GM08714 (cell line): ENCODE measurements around the gene PCDHGA1.

ENCODE experiments used
- H3K4me3 ChIP-seq: fragments of 200-500 bp; sonication (Bioruptor generic); 2 replicates; pipeline ENCODE4 v1.5.1; 2014; ENCODE audit warnings: mild to moderate bottlenecking, low read length, inconsistent platforms
- ZNF274 ChIP-seq: IDR thresholded peaks from 2 replicates; pipeline ENCODE4 v1.6.1; 2012; ENCODE audit warnings: mild to moderate bottlenecking, low read depth, low read length

The PCDHGA1 gene

DNA sequence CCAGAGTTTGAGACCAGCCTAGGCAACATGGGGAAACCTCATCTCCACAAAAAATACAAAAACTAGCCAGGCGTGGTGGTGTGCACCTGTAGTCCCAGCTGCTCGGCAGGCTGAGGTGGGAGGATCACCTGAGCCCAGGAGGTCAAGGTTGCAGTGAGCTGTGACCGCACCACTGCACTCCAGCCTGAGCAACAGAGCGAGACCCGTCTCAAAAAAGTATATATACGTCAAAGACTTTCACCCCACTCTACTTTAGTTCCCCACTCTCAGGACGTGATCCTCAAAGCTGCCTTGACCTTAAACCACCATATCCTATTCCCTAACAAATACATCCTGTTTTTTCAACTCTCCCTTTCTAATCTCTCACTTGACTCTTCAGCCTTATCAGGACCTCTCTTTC is 199.6 kb downstream of the PCDHGA1 start:
- TF ChIP-seq ZNF274 = no peak
- H3K4me3 ChIP-seq = no peak overlapping the region

DNA sequence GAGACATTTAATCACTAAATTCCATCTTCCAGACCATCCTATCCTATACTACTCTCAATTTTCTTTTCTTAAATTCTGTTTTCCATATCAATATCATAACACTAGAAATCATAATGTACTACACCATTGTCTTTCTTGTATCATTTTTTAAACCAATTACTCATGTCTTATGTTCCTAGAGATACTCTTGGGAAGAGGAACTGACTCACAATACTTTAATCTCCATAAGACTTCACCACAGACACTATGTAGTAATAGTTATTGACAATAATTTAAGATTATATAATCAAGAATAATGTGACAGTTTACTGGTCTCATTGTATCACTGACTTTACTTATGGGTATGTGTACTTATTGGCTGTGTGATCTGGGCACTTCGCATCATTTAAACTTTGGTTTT is 202.4 kb downstream of the PCDHGA1 start:
- H3K4me3 ChIP-seq = no peak overlapping the region
- TF ChIP-seq ZNF274 = no peak

DNA sequence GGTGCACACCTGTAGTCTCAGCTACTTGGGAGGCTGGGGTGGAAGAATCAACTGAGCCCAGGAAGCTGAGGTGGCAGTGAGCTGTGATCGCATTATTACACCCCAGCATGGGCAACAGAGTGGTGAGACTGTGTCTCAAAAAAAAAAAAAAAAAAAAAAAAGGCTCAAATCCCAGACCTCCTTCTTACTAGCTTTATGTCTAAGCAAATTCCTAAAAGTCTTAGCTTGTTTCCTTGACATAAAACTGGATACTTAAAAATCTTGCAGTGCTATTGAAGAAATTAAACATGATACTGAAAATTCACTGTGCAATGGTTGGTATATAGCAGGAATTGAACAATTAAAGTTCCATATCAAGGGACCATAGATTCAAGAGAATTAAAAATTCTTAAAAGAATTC is 203.6 kb downstream of the PCDHGA1 start:
- no peak overlapping the region for H3K4me3 ChIP-seq
- no peak for TF ChIP-seq ZNF274

DNA sequence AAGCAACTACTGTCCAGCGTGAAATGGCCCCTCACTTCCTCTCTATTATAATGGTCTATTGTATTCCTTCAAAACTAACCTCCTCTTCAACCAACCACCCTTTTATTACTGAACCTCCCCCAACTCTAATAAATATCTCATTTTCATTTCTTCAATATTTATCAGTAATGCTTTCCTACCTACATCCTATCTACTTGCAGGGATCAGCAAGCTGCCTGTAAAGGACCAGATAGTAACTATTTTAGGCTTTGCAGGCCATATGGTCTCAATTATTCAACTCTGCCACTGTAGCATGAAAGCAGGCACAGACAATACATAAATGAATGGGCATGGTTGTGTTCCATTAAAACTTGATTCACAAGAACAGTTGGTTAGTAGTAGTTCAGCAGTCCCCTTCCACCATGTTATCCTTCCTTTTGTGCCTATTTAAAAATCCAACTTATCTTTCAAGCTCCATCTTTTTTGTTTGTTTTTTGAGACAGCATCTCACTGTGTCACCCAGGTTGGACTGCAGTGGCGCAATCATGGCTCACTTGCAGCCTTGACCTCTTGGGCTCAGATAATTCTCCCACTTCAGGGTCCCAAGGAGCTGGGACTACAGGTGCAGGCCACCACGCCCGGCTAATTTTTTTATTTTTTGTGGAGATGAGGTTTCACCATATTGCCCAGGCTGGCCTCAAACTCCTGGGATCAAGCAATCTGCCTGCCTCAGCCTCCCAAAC is 204.3 kb downstream of the PCDHGA1 start:
- TF ChIP-seq ZNF274 = no peak
- no peak overlapping the region for H3K4me3 ChIP-seq

DNA sequence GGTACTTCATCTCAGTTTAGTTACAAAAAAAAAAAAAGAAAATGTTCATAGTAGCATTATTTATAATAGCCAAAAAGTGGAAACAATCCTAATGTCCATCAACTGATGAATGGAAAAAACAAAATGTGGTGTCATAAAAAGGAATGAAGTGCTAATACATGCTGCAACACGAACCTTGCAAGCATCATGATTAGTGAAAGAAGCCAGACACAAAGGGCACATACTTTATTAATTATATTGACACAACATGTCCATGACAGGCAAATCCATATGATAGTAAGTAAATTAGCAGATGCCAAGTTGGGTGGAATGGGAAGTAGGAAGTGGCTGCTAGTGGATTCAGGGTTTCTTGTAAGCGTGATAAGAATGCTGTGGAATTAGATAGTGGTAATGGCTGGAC is 212.7 kb downstream of the PCDHGA1 start:
- no peak overlapping the region for H3K4me3 ChIP-seq

DNA sequence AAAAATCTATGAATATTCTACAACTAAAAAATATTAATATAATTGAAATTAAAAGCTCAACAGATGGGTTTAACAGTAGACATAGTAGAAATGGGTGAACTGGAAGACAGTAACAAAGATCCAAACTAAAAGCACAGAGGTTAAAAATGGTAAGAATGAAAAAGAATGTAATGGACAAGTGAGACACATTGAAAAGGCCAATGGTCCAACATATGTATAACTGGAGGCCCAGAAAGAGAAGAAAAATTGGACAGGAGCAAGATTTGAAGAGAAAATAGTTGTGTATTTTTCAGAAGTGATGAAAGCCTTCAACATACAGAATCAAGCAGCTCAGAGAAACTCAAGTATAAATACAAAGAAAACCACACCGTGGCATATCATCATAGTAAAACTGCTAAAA is 217.2 kb downstream of the PCDHGA1 start:
- no peak overlapping the region for H3K4me3 ChIP-seq

More for the DNA sequence above, 212.7 kb downstream of the PCDHGA1 start:
- TF ChIP-seq ZNF274 = no peak

DNA sequence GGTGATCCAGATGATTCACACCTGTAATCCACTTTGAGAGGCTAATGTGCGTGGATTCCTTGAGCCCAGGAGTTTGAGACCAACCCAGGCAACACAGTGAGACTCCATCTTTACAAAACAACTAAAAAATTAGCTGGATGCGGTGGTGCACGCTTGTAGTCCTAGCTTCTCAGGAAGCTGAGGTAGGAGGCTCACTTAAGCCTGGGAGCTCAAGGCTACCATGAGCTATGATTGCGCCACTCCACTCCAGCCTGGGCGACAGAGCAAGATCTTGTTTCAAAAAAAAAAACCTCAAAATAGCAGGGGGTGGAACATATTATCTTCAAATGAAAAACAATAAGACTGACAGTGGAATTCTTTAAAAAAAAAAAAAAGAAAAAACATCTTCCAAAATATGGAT is 217.6 kb downstream of the PCDHGA1 start:
- no peak for TF ChIP-seq ZNF274

More for the DNA sequence above, 217.2 kb downstream of the PCDHGA1 start:
- TF ChIP-seq ZNF274 = no peak

DNA sequence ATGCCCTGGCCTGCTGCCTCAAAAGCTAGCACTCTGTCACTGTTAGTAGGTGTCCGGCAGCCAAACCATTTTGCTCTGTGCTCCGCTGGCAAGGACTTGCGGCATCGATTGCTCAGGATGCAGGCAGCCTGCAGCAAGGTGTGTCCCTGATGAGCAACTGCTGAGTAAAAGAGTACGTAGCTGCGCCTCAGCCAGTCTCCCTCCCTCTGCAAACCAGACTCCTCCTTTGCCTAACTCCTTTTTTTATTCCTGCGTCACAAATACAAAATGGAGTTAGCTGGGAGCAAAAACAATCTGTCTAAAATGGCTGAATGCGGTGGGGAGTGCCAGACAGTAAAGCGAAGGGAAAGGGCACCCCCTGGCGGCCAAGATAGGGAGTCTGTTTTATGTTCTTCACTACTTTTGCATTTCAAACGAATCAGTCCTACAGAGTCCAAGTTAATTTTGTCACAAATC is 227.4 kb downstream of the PCDHGA1 start:
- no peak overlapping the region for H3K4me3 ChIP-seq
- TF ChIP-seq ZNF274 = no peak

More for the DNA sequence above, 217.6 kb downstream of the PCDHGA1 start:
- no peak overlapping the region for H3K4me3 ChIP-seq

DNA sequence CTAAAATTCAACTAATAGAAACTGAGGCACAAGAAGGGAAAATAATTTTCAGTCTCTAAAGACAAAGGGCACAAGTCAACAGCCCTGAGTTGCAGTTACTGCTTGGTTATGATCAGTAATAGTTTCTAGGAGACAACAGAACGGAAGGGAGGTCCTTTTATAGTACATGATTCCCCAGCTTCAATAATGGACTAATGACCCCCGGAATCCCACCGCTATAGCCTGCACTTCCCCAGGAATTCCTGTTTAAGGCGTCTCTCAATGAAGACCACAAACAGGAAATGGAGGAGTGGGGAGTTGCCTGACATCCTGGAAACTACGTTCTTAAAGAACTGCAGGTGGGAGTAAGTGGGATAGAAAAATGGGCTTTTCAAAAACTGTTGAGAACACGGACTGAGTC is 227.8 kb downstream of the PCDHGA1 start:
- H3K4me3 ChIP-seq = no peak overlapping the region
- TF ChIP-seq ZNF274 = no peak

DNA sequence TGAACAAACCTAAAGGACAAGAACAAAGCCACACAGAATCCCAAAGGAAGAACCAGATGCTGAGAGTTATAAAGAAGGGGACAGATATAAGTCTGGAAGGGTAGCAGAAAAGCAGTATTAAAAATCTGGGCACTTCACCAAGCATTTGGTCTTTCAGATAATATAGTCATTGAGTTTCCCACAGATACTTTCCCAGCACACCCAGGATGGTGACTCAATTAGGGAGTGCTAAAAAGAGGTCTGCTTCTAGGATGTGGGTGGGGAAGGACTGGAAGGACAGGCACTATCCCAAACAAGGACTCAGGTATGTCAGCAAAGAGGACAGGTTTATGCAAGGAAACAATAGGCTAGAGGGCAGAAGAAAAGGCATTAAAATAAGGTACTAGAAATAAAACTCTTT is 229.1 kb downstream of the PCDHGA1 start:
- no peak for TF ChIP-seq ZNF274

DNA sequence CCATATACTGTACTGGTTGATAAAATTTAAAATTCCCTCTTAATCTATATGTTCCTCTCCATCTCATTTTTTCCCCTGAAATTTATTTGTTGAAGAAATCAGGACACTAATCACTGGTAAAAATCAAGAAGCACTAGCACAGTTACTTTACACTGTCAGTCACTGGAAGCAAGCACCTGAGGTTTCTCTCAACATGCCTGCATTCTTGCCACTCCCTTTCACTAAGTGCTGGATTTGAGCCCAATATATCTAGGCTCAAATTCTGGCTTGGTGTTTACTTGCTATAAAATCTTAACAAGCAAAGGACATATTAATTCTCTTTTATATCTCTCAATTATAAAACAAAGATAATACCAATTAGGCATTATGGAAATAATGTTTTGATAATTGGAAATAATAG is 229.8 kb downstream of the PCDHGA1 start:
- no peak overlapping the region for H3K4me3 ChIP-seq
- no peak for TF ChIP-seq ZNF274

More for the DNA sequence above, 229.1 kb downstream of the PCDHGA1 start:
- H3K4me3 ChIP-seq = no peak overlapping the region

DNA sequence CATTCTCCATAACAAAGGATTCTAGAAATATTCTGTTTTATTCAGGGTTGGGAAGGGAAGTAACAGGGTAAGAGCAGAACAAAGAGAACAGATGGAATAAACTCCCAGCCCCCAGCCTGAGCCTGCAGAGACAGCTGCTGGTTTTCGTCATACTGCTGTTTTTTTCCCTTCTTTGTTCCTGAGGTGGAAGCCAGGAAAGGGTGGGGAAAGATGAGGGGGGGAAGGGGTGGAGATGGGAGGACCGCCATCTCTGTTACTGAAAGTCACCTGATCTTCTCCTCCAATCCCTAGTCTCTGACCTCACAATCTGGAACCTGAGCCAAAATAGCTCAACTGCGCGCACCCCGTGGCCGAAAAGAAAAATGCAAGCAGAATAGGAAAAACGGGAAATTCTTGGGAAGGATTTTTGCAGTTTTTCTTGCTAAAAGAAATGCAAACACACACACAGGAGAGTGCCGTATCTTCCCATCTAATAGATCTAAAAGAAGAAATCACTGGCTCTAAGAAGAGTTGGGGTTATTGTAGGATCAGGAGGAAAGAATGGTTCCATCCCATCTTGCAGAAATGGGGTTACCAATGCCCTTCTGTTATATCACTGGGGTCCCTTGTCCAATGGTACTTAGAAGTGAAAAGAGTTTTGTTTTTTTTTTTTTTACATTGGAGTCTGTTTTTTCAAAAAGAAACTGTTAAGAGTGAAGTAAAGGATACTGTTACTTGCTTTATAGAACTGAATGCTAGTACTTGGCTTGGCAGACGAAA is 230.6 kb downstream of the PCDHGA1 start:
- no peak for TF ChIP-seq ZNF274
- no peak overlapping the region for H3K4me3 ChIP-seq
